GM10847 (cell line): ENCODE measurements around the gene PDLIM7.
A peak's percentile ranks its signal among the peaks of the same experiment; 100 is the strongest.

Experiments used
- POLR2A ChIP-seq: IDR thresholded peaks from 2 replicates; pipeline ENCODE4 v1.6.1; 2011; ENCODE audit not compliant: insufficient read length; ENCODE audit errors: extremely low read depth

The PDLIM7 gene

DNA sequence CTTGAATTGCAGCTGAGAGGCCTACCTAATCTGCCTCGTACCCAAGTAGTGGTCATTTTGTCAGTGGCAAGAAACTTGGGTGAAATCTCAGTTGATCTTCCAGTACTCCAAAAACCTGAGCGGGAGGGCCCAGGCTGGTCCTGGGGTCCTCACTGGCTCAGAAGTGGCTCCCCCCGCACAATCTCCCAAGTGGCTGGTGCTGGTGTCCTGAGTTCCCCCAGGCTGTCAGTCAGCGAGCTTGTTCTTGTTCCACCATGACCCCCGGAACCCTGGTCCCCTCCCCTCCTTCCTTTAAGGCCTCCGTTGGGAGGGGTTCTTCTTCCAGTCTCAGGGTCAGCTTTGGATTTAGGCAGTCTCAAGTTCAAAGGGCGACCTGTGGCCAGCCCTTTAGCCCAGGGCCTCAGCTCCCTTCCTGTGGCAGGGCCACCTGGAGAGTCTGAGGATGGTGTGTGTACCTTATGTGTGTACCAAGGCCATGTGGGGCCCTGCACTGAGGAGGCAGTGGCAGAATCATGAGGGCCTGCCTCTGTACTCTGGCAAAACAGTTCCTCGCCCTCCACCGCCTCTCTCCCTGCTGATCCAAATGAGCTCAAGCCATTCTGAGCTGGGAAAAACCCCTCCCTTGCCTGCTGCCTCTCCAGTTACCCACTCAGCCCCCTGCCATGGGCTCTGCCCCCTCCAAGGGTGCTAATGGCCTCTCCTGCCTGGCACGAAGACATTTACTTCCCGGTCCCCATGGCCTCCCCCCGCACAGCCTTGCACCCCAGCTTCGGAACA, 19.5 kb downstream of the PDLIM7 start:
- TF ChIP-seq POLR2A = no peak

DNA sequence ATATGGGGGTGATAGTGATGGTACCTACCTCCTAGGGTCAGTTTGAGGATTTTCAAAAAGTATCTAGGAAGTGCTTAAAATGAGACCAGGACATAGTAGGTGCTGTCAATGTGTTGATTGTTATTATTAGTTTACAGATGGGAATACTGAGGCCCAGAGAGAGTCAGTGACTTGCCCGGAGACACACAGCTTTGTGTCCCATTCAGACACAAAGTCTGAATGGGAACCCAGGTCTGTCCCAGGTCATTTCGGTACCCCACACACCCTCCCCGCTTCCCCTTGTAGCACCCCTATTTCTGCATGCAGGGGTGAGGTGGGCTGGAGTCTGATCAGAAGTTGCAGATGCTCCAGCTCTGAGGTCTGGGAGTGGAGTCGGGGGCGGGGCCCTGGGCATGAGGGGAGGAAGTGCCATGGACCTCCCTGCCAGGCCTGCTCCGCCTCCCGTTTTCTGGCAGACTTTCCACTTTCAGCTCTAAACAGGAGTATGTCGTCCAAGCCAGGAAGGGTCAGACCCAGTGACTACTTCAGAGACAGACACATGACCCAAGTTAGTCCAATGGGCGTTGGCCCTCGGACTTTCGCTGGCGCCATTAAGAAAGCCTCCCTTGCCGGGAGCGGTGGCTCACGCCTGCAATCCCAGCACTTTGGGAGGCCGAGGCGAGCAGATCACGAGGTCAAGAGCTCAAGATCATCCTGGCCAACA, 20.7 kb downstream of the PDLIM7 start:
- no peak for TF ChIP-seq POLR2A

DNA sequence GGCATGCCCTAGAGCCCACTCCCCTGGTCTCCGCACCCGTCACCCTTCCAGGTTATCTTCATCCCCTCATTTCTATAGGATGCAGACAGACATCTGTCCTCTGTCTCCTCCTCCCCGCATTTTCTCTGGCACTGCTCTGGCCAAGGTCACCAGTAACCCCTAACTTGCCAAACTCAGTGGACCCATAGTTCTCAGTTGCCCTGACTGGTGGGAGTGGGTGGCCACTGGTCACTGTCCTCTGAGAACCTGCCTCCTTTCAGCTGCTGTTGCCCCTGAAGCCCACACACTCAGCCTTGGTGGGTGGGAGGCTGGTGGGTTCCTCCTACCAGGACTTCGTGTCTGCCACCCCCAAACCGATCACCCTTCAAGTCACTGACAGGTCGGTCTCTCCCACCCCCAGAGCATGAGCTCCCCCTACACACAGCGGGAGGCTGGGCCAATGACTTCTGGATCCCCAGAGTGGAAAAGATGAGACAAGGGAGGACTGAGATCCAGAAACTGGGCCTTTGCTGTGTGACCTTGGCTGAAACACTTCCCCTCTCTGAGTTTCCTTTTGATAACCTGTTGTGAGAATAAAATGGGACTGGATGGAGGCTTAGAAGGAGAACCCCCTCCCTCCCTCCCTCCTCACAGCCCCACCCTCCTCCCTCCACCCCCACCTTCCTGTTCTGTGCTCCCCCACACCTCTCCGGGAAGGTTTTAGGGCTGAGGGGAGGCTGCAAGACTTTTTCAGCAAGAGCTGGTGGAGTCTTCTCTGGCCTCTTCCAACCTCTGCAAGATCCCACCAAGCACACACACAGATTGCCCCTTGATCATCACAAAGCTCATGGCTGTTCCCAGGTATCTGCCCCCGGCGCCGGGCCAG, 21.6 kb downstream of the PDLIM7 start:
- no peak for TF ChIP-seq POLR2A

DNA sequence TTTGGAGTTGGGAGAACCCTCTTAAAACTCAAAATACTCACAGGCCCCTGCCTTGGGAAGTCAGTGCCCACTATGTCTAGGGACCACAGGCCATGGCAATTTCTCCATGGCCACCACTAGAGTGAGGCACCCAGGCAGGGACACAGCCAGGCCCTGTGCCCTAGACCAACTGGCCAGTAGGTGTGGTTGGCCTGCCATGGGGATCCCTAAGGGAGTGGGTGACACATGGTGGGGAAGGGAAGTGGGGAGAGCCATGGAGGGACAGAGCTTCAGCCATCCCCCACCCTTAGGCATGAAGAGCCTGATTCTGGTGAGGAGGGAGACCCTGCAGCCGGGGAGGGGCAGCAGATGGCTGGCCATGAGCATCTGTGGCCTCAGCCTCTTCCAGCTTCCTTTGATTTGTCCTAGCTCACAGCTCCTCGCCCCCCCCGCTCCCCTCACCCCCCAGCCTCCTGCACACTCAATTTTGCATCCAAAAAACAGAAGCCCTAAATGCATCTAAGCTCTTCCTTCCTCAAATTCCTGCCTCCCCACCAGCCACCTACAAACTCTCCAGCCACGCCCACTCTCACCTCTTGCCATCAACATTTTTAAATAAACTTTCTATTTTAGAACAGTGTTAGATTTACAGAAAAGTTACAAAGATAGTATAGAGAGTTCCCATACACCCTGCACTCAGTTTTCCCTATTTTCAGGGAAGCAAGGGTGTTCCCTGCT, 22.4 kb downstream of the PDLIM7 start:
- TF ChIP-seq POLR2A = no peak

GRCh38 chr5:177474002-177474476, 23.4 kb downstream of the PDLIM7 start:
- no peak for TF ChIP-seq POLR2A

DNA sequence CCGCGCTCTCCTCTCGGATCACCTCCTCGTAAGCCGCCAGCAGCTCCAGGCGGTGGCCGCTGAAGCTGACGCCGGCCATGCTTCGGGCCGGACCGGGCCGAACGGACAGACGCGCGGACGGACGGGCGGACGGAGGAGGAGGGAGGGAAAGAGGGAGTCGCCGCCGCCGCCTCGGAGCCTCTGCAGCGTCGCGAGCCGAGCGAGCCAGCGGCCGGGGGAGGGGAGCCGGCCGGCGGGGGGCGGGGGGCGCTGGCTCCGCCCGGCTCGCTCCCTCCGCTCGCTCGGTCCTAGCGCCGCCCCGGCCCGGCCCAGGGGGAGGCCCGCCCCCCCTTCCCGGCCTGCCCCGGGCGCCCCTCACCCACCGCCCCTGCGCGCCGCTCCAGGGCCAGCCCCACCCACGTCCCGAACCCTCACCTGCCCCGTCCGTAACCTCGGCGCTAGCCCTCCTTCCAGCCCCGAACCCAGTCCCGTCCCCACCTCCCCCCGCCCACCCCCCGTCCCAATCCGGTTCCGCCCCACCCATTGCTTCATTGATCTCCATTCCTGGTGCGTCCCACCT, 23.9 kb downstream of the PDLIM7 start, which contains the start of gene DBN1:
Gene DBN1 (minus strand): TSS at position 192 of the 559 bp plus-strand sequence. CDS start 113 bp downstream, at position 79.
- TF ChIP-seq POLR2A = peak; percentile 18

DNA sequence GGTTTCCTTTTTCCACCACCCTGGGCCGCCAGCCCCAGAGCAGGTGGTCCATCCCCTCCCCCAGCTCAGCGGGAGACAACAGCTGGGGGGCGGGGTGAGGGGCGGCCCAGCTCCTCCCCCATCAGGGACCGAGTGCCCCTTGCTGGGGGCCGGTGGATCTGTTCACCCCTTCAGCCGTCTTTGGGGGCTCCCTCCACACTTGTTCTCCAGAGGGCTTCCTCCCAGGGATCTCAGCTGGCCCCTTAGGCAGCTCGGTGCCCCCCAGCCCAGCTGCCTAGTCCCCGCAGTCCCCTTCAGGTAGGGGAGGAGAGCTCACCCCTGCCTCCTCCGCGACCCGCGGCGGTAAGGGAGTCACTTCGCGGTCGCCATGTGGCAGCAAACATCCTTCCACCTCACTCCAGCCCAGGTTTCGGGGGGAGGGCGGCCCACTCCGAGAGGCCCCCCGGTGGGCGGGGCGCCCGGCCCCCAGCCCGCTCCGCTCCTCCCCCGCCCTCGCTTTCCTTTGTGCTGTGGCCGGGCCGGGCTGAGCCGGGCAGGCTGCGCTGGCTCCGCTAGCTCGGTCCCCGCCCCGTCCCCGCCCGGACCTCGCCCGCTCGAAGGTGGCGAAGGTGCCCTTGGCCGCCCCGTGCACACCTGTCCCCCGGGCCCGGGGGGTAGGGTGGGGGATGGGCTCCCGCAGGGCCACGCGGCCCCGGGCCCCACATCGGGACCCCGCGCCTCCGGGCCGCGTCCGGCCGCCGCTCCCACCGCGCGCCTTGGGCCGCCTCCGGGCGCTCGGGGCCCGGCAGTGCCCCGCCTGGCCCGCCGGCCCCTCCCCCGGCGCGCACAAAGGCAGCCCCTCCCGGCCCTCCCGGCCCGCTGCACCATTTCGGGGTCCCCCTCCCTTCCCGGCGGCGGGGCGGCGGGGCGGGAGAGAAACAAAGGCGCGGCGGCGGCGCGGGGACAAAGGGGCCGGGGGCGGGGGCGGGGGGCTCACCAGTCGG, 24.7 kb downstream of the PDLIM7 start:
- peak; percentile 21 for TF ChIP-seq POLR2A

DNA sequence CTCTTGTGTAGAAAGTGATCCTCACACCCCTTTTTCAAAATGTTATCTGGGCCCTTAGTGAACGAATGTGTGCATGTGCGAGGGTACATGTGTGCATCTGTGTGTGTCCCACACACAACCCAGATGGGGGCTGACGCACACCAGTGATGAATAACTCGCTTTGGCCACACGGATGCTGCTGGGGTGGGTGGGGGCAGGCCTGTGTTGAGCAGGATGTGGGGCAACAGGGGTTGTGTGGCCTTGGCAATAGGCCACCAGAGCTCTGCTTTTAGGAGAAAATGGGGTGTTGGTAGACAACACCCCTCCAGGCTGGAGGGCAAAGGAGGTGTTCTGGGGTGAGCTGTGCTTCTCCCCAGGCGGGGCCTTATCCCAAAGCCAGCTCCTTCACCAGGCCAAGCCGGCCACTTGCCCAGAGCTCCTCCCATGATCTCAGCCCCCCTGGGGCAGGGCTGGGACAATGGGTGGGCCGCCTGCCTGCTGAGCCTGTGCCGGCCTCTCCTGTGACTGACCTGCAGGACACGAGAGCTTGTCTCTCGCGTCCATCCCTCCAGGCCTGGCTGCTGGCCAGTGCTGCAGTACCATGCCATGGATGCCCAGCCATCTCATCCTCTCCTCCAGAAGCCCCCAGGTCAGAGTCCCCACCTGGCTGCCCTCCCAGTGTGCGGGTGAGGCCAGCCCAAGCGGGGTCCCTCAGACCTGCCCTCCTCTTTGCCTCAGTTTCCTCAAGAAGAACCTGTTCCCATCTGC, 25.6 kb downstream of the PDLIM7 start:
- no peak for TF ChIP-seq POLR2A

GRCh38 chr5:177470759-177471536, 26.5 kb downstream of the PDLIM7 start:
- TF ChIP-seq POLR2A = no peak

DNA sequence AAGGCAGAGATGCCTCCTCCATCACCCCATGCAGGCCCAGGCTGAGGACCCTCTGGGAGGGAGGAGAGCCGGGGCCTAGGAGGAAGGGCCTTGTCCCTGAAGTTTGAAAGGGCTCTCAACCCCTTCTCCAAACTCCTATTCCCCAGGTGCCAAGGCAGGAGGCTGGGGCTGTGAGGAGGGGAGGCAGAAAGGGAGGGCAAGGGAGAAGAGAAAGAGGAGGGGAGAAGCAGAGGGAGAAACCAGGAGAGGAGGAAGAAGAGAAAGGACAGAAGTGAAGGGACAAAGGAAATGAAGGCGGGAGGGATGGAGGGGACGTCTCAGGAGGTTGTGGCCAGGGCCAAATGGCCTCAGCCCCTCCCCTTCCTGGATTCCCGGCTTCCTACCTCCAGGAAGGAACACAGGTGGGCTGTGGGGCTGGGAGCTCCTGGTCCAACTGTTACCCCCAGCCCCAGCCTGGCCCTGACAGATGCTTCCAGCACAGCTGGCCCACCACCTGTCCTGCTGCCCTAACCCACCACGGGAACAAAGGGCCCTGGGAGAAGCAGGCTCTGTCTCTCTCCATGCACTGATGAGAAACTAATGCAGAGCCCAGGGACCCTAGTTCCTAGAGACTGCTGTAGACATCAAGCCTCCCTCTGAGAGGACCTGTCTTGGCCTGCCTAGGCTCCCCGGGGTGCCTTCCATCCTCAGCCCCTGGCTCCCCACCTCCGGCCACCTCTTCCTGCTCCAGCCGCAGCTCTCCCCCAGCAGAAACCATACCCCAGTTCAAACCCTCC, 27.5 kb downstream of the PDLIM7 start:
- TF ChIP-seq POLR2A = no peak

DNA sequence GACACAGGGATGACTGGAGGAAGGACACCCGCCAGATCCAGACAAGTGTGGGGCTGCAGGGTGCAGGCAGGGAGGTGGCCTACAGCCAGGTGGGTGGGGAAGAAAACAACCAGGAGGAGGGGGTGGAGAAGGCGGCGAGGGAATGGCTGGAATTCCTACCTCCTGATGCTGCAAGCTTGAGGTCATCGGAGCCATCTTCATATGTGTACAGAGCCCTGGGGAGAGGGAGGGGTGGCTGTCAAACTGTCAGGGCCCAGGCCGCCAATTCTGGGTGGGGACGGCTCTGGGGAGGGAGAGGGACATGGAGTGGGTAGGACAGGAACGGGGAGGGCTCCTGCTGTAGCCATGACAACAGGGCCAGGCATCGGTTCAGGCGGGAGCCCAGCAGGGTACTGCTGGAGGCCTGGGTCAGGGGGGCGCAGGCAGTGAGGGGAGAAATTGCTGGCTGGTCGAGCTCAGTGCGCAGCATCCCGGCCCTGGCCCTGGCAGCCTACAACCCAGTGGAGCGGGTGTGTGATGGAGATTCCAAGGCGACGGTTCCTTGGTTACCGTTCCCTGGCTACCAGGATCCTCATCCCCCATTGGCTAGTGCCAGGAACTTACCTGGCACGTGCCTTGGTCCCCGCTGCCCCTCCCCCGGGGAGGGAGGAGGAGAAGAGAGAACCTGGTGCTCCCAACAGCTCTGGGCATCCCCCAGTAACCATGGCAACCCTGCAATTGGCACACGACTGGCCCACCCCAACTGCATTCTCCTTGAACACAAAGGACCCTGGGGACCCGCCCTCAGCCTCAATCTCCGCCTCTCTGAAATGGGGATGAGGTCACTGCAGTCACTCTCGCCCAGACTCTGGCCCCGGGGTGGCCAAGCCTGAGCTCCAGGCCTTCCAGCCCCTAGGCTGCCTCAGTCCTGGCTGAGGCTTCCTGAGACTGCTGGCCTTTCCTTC, 28.4 kb downstream of the PDLIM7 start:
- TF ChIP-seq POLR2A = no peak
